A673 (cell line): ENCODE data around the gene CENATAC.

Experiments
- CTCF ChIP-seq: fragments of 300-800, 200-600 bp; sonication (generic); conservative IDR thresholded peaks from 2 replicates; pipeline ENCODE4 v1.5.1; 2017; ENCODE audit warnings: low read depth, mild to moderate bottlenecking, antibody characterized with exemption, low read length, moderate library complexity, mixed read lengths
- EZH2 ChIP-seq: fragments of 200-600 bp; sonication (generic); IDR thresholded peaks from 2 replicates; pipeline ENCODE4 v1.6.1; 2017; ENCODE audit warnings: borderline replicate concordance, low read depth, mild to moderate bottlenecking, mixed read lengths, antibody characterized with exemption, low read length; ENCODE audit not compliant: poor library complexity, severe bottlenecking

- TF ChIP-seq CTCF: no peak
- TF ChIP-seq EZH2: no peak
Measured at GRCh38 chr11:119027561-119028345, 29.8 kb downstream of the CENATAC start.
